Measurements from ENCODE around the gene RNF212B. TPM values are rescaled to one million over a fixed set of nuclear protein-coding genes. Genes with fewer than 3 reads are reported as not detected.

Gene RNF212B
- total and polyA plus RNA-seq, 2 of the 13 experiments (the other 11 are each of a cell fraction or from before 2014, with no cell fraction given), result 0.05 TPM; not detected in 1

GRCh38 chr14:23284654-23285529 lies 47.2 kb downstream of the RNF212B start (continued):
- TF ChIP-seq ZNF281 (CRISPR knock-in tag; IDR thresholded peaks at IDR 0.05; ENCODE audit: borderline replicate concordance), result no peak
- no peak for TF ChIP-seq SP140L (CRISPR knock-in tag; IDR thresholded peaks at IDR 0.05; ENCODE audit: borderline replicate concordance)
- TF ChIP-seq HNRNPL (IDR thresholded peaks at IDR 0.05; ENCODE audit: low read depth, low read length), result no peak
- TF ChIP-seq ZNF644 (CRISPR knock-in tag; IDR thresholded peaks at IDR 0.05; ENCODE audit: low read depth), result no peak
- TF ChIP-seq, protein P1, sequence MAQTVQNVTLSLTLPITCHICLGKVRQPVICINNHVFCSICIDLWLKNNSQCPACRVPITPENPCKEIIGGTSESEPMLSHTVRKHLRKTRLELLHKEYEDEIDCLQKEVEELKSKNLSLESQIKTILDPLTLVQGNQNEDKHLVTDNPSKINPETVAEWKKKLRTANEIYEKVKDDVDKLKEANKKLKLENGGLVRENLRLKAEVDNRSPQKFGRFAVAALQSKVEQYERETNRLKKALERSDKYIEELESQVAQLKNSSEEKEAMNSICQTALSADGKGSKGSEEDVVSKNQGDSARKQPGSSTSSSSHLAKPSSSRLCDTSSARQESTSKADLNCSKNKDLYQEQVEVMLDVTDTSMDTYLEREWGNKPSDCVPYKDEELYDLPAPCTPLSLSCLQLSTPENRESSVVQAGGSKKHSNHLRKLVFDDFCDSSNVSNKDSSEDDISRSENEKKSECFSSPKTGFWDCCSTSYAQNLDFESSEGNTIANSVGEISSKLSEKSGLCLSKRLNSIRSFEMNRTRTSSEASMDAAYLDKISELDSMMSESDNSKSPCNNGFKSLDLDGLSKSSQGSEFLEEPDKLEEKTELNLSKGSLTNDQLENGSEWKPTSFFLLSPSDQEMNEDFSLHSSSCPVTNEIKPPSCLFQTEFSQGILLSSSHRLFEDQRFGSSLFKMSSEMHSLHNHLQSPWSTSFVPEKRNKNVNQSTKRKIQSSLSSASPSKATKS (CRISPR knock-in tag; IDR thresholded peaks at IDR 0.05), result no peak
- TF ChIP-seq NR2C2 (CRISPR knock-in tag; IDR thresholded peaks at IDR 0.05; ENCODE audit: borderline replicate concordance), result 0 out of 2 replicates have a peak, but pooled peaks have one; percentile 29
- no peak for TF ChIP-seq ZNF598 (CRISPR knock-in tag; IDR thresholded peaks at IDR 0.05; ENCODE audit: borderline replicate concordance)
- TF ChIP-seq GATAD1 (CRISPR knock-in tag; IDR thresholded peaks at IDR 0.05), result no peak
- no peak for TF ChIP-seq ZSCAN29 (CRISPR knock-in tag; conservative IDR thresholded peaks at IDR 0.05)
- no peak for TF ChIP-seq ATAD3A (CRISPR knock-in tag; IDR thresholded peaks at IDR 0.05)
- TF ChIP-seq ZNF841 (CRISPR knock-in tag; IDR thresholded peaks at IDR 0.05; ENCODE audit: borderline replicate concordance), result no peak
- TF ChIP-seq, protein P2, sequence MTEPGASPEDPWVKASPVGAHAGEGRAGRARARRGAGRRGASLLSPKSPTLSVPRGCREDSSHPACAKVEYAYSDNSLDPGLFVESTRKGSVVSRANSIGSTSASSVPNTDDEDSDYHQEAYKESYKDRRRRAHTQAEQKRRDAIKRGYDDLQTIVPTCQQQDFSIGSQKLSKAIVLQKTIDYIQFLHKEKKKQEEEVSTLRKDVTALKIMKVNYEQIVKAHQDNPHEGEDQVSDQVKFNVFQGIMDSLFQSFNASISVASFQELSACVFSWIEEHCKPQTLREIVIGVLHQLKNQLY (CRISPR knock-in tag; IDR thresholded peaks at IDR 0.05), result no peak
- TF ChIP-seq, protein P3, sequence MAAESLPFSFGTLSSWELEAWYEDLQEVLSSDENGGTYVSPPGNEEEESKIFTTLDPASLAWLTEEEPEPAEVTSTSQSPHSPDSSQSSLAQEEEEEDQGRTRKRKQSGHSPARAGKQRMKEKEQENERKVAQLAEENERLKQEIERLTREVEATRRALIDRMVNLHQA (CRISPR knock-in tag; IDR thresholded peaks at IDR 0.05), result no peak
- TF ChIP-seq ZNF513 (CRISPR knock-in tag; conservative IDR thresholded peaks at IDR 0.05), result no peak
- peak; percentile 35 for TF ChIP-seq TEAD3 (CRISPR knock-in tag; optimal IDR thresholded peaks at IDR 0.05; ENCODE audit: borderline replicate concordance)
- no peak for TF ChIP-seq SP5 (CRISPR knock-in tag; IDR thresholded peaks at IDR 0.05; ENCODE audit: borderline replicate concordance, low read depth)
- TF ChIP-seq ZNF564 (CRISPR knock-in tag; IDR thresholded peaks at IDR 0.05), result no peak
- TF ChIP-seq ZBTB25 (CRISPR knock-in tag; IDR thresholded peaks at IDR 0.05), result no peak

Measured in HepG2 (cell line).